Neural cell (in vitro differentiated cells): ENCODE data around the gene IGFBP4.

Experiments
- EP300 ChIP-seq: fragments of 450-650 bp; conservative IDR thresholded peaks from 2 replicates; pipeline ENCODE4 v1.6.1; 2014; ENCODE audit warnings: antibody characterized with exemption, mild to moderate bottlenecking, moderate library complexity; ENCODE audit not compliant: poor library complexity, severe bottlenecking
- EZH2 ChIP-seq: fragments of 200-600, 300-800 bp; shearing (Covaris generic), sonication (generic); IDR thresholded peaks from 2 replicates; pipeline ENCODE4 v1.6.1; 2014; ENCODE audit warnings: antibody characterized with exemption, low read length, borderline replicate concordance, mild to moderate bottlenecking; ENCODE audit not compliant: insufficient read depth, poor library complexity, severe bottlenecking
- MXI1 ChIP-seq: fragments of 450-650 bp; conservative IDR thresholded peaks from 2 replicates; pipeline ENCODE4 v1.6.1; 2014; ENCODE audit warnings: antibody characterized with exemption, mild to moderate bottlenecking; ENCODE audit not compliant: poor library complexity, severe bottlenecking
- POLR2AphosphoS5 ChIP-seq: IDR thresholded peaks from 2 replicates; pipeline ENCODE4 v1.6.1; 2012
- RAD21 ChIP-seq: fragments of 450-650 bp; conservative IDR thresholded peaks from 2 replicates; pipeline ENCODE4 v1.6.1; 2014; ENCODE audit warnings: antibody characterized with exemption, mild to moderate bottlenecking, moderate library complexity
- TAF1 ChIP-seq: IDR thresholded peaks from 2 replicates; pipeline ENCODE4 v1.6.1; 2012; ENCODE audit warnings: low read depth
- TF ChIP-seq, protein P1 (sequence below): fragments of 450-650 bp; IDR thresholded peaks from 2 replicates; pipeline ENCODE4 v1.5.1; 2014; ENCODE audit warnings: antibody characterized with exemption, mild to moderate bottlenecking, moderate library complexity; ENCODE audit not compliant: poor library complexity, severe bottlenecking

DNA sequence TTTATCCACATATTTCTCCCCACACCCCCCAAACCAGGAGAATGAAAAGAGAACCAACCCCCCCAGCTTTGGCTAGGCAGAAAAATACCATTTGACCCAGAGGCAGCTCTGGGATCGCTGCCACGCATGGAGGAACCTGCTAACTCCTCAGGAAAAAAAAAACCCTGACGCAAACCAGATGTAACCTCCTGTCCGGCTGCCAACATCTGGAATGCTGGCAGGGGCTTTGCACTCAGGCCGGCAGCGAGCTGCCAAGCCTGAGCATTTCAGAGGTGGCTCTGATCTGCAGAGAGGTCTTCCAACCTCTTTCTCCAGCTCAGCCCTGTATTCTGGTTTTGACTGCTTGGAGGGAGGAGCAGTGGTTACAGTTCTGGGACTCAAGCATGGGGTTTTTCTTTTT, 8.2 kb downstream of the IGFBP4 start:
- TF ChIP-seq, protein P1, sequence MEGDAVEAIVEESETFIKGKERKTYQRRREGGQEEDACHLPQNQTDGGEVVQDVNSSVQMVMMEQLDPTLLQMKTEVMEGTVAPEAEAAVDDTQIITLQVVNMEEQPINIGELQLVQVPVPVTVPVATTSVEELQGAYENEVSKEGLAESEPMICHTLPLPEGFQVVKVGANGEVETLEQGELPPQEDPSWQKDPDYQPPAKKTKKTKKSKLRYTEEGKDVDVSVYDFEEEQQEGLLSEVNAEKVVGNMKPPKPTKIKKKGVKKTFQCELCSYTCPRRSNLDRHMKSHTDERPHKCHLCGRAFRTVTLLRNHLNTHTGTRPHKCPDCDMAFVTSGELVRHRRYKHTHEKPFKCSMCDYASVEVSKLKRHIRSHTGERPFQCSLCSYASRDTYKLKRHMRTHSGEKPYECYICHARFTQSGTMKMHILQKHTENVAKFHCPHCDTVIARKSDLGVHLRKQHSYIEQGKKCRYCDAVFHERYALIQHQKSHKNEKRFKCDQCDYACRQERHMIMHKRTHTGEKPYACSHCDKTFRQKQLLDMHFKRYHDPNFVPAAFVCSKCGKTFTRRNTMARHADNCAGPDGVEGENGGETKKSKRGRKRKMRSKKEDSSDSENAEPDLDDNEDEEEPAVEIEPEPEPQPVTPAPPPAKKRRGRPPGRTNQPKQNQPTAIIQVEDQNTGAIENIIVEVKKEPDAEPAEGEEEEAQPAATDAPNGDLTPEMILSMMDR = no peak
- TF ChIP-seq POLR2AphosphoS5 (no peak), EP300 (no peak), TAF1 (no peak), EZH2 (no peak), RAD21 (no peak), MXI1 (no peak)
